Measurements from ENCODE around the gene CNIH2.

DNA sequence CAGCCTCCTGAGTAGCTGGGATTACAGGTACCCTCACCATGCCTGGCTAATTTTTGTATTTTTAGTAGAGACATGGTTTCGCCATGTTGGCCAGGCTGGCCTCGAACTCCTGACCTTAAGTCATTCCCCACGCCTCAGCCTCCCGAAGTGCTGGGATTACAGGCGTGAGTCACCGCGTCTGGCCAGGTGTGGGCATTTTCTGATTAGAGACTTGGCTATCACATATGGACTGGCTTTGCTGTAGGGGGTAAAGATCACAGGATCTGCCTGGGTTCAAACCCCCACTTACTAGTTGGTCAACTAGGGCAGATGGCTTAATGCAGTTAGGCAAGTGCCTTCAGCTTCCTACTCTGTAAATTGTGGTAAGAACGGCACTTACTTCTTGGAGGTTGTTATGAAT lies 32.3 kb downstream of the CNIH2 start:
- TF ChIP-seq POLR2A (IDR thresholded peaks at IDR 0.05), result no peak
- TF ChIP-seq POLR2AphosphoS5 (IDR thresholded peaks at IDR 0.05), result no peak

Data from prostate gland (tissue), 1 donor.